GM21717 (cell line): ENCODE results near the gene ARHGAP8.
"Not testable (repeated sequence)": the region's sequence is repeated elsewhere in the genome, so short reads cannot be mapped to it uniquely, and the experiment has no call there.

Experiments used
- ATAC-seq: cut with Tn5 transposase; IDR thresholded peaks from one replicate; pipeline ENCODE4 v1.9.1; 2021; ENCODE audit warnings: mild to moderate bottlenecking, moderate library complexity; ENCODE audit not compliant: unreplicated experiment

Gene ARHGAP8

DNA sequence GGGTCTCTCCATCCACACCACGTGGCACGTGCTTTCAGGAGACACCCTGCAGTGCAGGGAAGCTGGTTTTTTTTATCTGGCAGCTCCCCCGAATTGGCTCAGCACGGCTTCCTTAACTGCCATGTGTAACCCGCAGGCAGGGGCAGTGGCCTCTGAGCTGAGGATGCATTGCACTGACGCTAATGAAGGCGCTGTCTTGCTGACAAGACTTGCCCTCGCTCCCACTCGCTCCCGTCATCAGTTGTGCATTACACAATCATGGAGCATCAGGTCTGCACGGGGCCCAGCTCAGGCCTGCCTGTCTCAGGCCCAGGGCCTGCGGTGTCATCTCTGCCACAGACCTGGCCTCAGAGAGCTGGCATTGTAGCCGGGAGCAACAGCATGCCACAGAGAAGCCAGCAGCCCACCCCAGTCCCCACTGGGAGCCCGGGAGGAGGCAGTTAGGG, 95.9 kb downstream of the ARHGAP8 start:
- no peak for ATAC-seq

DNA sequence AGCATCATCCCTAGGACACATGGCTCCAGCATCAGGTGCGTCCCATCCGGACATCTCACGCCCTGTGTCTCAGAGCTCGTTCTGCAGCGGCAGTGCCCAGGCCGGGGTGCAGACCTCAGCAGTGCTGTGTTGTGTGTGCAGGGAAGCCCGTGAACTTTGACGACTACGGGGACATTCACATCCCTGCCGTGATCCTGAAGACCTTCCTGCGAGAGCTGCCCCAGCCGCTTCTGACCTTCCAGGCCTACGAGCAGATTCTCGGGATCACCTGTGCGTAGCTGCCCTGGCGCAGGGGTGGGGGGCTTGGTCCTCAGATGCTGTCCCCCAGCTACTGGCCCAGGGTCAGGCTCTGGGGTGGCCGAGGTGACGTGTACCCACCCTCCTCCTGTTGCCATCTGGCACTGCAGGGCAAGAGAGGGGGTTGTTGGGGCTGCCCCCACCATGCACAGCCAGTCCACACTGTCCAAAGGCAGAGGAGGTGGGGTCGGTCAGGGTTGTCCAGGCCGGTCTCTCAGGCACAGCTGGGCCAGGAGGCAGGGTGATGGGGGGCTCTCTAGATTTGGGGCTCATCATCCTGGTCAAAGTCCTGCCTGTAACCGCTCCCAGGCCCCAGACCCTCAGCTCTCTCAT, 96.5 kb downstream of the ARHGAP8 start:
- no peak for ATAC-seq

DNA sequence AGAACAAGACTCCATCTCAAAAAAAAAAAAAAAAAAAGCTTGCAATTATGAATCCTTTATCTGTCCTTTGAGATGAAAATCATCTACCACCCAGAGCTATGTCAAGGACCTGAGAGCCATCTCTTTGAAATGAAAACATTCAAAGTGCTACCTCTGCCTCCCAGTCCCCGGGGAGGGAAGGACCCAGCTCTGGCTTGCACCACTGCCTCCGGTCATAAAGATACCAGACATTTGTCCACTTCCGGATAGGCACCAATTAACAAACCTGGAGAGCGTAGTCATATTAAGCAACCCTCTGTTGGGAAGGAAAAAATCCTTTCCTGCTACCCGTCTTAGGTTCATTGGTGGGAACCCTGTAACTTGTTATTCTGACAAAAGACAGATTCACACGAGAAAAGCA, 98.6 kb downstream of the ARHGAP8 start:
- no peak for ATAC-seq

DNA sequence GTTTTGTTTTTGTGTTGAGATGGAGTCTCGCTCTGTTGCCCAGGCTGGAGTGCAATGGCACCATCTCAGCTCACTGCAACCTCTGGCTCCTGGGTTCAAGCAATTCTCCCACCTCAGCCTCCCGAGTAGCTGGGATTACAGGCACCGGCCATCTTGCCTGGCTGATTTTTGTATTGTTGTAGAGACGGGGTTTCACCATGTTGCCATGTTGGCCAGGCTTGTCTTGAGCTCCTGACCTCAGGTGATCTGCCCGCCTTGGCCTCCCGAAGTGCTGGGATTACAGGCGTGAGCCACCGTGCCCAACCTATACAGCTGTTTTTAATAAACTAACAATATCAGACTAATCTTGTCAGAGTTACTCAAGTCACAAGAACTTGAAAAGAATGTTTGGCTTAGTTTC, 102.3 kb downstream of the ARHGAP8 start:
- not testable (repeated sequence) for ATAC-seq

DNA sequence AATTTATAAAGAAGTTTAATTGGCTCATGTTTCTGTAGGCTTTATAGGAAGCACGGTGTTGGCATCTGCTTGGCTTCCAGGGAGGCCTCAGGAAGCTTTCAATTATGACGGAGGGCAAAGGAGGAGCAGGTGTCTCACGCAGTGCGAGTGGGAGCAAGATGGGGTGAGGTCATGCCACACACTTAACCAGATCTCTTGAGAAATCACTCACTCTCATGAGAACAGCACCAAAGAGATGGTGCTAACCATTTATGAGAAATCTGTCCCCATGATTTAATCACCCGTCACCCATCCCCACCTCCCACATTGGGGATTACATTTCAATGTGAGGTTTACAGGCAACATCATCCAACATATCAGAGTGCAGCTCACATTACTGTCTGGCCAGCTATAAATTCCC, 103.5 kb downstream of the ARHGAP8 start:
- ATAC-seq: no peak

DNA sequence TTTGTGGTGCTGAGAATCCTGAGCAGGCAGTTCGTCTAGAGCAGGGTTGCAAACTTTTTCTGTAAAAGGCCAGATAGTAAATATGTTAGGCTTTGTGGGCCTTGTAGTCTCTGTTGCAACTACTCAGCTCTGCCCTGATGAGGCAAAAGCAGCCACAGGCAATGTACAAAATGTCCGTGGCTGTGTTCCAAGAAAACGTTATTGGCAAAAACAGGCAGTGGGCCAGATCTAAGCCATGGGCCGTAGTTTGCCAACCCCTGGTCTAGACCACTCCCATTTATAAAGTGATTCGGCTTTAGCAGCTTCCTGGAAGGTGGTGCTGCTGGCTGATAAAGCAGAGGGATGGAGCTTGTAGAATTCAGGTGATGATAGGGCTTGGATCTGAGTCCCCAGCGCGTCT, 106.4 kb downstream of the ARHGAP8 start:
- not testable (repeated sequence) for ATAC-seq

DNA sequence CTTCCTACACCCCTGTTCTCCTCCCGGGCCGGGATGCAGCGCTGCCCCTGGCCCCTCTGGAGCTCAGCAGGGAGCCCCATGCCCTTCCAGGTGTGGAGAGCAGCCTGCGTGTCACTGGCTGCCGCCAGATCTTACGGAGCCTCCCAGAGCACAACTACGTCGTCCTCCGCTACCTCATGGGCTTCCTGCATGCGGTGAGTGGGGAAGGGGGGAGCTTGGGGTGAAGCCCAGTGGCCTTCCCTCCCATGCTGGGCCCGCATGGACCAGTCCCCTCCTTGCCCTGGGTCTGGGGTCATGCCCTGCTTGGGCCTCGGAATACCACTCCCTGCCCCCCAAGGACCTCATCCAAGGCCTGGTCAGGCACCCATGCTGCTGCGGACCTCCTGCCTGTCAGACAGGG, 107.3 kb downstream of the ARHGAP8 start:
- ATAC-seq: no peak

DNA sequence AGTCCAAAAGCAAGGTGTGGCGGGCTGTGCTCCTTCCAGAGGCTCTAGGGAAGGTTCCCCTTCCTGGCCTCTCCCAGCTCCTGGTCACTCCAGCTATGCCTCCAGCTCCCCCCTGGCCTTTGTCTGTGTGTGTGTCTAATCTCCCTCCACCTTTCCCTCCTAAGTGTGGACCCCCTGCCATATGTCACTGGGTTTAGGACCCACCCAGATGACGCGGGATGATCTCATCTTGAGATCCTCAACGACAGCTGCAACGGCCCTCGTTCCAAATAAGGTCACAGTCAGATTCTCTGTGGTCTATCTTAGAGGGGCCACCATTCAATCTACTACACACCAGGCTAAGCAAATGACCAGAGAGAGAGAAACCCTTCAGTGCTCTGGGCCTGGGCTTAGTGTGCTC, 107.9 kb downstream of the ARHGAP8 start:
- ATAC-seq: no peak

DNA sequence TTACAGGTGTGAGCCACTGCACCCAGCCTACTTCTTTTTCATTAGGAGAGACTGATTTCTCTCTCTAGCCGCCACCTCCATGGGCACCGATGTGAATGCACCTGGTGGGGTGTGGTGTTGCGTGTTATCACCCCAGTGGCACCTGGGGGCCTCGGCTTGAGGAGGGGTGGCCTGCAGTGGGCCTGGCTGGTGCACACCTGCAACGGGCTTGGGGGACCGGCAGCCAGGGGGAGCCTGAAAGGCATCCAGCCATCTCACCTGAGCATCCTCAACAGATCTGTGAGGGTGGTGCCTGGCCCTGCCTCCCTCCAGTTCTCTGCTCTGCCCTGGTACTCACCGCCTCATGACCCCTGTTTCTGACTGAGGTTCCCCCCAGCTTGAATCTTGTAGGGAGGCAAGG, 108.9 kb downstream of the ARHGAP8 start:
- ATAC-seq: no peak

DNA sequence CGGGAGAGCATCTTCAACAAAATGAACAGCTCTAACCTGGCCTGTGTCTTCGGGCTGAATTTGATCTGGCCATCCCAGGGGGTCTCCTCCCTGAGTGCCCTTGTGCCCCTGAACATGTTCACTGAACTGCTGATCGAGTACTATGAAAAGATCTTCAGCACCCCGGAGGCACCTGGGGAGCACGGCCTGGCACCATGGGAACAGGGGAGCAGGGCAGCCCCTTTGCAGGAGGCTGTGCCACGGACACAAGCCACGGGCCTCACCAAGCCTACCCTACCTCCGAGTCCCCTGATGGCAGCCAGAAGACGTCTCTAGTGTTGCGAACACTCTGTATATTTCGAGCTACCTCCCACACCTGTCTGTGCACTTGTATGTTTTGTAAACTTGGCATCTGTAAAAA, 109.9 kb downstream of the ARHGAP8 start:
- ATAC-seq: no peak

DNA sequence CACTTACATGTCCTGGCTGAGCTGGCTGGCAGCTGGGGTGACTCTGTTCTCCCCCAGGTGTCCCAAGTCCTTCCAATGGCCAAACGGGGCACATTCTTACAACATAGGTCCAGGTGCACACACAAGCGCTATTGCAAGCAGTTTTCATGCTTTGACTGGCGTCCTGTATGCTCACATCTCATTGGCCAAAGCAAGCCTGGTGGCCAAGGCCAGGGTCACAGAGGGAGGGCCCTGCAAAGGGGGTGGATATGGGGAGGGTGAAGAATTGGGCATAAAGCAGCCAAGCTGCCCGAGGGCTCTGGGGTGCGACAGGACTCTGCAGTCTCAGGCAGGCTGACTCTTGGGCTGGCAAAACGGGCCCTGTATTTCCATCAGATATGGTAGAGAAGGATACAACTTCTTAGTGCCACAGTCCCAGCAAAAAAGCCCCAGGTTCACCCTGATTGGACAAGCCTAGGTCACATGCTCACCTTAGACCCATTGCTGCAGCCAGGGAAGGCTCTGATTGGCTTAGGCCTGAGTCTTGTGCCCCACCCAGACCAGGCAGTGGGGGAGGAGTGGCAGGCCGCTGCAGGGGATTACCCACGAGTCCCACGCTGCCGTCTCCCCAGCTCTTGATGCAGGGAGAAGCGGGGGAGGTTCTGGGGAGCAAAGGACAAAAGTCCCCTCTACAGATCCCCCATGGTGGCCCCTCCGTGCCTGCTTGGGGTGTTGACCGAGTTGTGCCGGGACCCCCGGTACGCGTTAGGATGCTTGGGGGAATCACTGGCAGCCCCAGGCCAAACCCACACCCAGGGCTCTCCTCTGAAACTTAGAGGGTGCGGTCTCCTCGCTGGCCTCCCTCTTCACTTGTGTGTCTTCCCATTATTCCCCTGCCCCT, 110.8 kb downstream of the ARHGAP8 start:
- ATAC-seq: no peak

DNA sequence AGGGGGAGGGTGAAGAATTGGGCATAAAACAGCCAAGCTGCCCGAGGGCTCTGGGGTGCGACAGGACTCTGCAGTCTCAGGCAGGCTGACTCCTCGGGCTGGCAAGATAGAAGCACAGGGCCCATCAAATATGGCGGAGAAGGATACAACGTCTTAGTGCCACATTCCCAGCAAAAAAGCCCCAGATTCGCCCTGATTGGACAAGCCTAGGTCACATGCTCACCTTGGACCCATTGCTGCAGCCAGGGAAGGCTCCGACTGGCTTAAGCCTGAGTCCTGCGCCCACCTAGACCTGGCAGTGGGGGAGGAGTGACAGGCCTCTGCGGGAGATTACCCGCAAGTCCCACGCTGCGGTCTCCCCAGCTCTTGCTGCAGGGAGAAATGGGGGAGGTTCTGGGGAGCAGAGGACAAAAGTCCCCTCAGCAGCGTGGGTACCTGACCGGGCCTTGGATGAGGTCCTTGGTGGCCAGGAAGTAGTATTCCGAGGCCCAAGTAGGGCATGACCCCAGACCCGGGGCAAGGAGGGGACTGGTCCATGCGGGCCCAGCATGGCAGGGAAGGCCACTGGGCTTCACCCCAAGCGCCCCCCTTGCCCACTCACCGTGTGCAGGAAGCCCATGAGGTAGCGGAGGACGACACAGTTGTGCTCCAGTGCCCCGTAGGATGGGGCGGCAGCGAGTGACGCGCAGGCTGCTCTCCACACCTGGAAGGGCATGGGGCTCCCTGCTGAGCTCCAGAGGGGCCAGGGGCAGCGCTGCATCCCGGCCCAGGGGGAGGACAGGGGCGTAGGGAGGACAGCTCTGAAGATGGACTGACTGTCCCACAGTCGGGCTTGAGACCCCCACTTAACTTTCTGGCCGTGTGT, 113.0 kb downstream of the ARHGAP8 start:
- ATAC-seq: no peak

DNA sequence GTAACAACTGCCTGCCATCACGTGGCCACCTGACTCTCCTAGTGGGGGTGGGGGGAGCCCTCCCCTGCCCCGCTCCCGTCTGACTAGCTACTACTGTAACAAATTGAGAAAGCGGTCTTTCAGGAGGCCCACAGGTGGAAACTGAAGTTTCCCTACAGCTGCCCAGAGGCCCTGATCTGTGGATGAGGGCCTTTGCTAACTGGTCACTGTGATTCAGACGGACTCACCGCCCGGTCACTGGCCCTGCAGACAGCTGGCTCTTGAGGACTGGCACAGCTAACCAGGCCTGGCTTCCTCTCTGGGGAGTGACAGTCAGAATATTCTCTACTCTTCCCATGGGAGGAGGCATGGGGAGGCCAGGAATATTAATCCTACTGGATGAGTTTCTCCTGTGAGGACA, 116.8 kb downstream of the ARHGAP8 start:
- ATAC-seq: no peak

DNA sequence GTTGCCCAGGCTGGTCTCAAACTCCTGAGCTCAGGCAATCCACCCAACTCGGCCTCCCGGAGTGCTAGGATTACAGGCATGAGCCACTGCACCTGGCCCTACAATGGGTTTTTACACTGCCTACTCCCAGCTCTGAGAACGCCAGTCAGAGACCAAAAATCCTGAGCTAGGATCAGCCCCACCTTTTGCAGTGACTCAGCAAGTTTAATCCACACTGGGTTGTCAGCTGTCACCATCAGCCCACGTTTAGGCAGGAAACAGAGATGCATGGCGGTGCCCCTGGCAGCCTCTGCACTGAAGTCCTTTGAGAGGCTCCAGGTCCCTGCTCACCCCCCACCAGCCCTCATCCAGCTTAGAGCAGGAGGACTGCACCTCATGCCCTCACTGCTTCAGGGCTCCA, 117.6 kb downstream of the ARHGAP8 start:
- no peak for ATAC-seq

DNA sequence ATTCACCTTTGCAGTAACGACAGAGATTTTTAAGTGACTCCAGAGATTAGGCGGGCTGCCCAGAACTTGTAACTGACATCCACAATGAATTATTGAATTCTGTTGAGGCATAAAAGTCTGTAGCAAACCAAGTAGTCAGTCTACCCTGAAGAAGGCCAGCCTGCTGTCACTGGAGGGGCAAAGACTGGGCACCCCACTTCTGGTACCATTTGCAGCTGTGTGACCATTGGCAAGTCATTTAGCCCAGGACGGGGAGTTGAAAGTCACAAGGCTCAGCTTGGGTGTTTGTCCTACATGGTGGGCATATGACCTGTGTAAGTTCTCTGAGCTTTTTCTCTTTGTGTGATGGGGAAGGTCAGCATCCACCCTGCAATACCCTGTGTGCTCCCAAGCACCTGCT, 119.4 kb downstream of the ARHGAP8 start:
- no peak for ATAC-seq

DNA sequence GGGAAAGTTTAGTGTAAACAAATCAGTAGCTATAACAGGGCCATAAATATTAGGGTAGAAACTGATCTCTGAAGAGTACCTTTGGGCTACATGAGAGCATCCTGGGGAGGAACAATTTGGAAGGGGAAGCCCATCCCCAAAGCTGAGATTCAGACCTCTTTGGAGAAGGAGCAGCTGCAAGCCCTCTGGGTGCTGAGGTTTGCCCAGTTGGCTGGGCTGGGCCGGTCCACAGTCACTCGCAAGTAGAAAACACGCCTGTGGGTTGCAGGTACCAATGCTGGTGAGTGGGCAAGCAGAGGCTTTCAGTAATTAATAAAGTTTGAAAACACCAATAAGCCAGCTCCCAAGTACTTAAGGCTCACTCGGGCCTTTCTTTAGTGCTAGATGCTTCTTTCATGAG, 124.5 kb downstream of the ARHGAP8 start:
- no peak for ATAC-seq

DNA sequence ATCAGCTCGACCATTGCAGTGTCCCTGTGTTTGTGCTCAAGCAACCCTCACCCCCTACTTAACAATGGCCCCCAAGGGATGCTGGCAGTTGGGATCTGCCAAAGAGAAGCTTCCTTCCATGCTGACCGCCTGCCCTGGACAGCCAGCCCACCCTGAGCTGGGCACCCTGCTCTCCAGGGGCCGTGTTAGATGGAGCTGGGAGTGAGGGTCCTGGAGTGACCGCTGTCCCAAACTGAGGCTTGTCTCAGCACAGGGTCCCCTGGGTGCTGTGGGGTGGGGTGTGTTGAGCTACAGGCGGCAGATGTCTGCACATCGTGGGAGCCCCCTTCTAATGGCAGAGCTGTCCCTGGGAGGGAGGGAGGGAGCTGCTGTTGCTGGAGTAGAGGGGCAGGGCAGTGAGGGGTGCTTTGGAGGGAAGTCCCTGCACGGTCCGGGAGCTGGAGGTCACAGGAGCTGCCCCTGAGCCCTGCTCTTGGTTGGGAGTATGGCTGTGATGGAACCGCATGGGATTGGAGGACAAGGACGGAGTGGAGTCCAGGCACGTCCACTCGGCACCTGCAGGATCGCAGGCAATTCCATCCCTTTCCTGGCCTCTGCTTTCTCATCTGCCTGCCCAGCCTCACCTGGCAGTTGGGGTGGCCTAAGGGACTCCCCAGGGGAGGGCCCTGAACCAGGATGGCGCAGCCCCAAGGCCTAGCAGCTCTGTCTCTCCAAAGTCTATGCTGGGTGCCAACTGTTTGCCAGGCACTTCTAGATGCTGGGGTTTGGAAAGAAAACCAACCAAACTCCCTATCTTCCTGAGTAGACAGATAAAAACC, 126.3 kb downstream of the ARHGAP8 start:
- no peak for ATAC-seq

DNA sequence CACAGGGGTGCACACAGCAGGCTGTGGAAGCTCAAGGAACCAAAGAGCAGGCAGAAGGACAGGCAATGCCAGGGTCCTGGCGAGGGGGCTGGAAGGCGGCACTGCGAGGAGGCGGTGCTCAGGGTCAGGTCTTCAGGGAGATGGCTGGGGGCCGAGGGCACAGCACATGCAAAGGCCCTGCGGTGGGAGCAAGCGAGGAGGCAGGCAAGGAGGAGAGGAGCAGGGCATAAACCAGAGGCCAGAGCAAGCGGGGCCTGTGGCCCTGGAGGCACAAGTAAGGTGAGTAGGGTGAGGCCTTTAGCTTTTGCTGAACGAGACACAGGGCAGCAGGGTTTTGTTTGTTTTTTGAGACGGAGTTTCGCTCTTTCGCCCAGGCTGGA, 126.9 kb downstream of the ARHGAP8 start:
- no peak for ATAC-seq

DNA sequence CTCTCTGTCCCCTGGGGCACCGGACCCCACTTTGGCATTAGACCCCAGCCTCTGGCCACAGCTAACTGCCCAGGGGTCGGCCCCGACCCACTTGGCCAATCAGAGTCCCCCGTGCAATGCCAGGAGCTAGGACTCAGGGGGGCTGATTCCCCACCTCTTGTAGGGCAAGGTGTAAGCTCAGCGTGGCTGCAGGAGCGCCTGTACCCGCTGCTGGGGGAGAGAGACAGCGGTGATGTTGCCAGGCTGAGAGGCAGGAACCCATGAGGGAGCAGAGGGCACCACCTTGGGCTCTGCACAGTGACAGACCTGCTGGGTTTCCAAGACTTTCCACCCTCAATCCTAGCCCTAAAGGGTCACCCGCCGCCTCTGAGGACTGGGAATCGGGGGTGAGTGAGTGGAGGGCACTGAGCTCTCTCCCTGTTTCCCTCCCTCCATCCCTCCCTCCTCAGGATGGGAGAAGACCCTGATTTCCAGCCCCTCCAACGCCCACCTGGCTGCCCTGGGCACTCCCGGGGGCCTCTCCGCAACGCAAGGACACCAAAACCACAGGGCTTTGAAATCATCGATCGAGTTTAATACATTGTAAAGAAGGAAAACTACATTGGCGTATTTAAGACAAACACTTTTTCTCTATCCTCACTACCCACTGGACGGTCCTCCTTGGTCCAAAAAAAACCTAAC, 128.4 kb downstream of the ARHGAP8 start:
- no peak for ATAC-seq

DNA sequence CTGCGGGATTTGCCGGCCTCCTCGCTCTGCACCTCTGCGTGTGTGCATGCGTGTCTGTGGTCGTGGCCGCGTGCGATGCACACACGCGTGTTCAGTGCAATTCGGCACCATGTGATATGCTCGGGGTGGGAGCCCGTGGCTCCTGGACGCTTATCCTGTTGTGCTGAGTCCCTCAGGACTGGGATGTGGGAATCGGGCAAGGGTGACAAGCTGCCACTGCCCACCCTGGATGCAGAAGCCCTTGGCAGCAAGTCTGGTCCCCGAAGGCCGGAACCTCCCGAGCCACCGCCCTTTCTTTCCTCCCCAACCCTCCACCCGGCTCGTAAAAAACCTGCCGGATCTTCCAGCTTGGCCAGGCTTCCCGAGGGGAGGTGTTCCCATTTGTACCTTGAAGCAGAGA, 129.2 kb downstream of the ARHGAP8 start:
- ATAC-seq: no peak
